Measurements from ENCODE around the gene HEXIM2. TPM values are rescaled to one million over a fixed set of nuclear protein-coding genes. Genes with fewer than 3 reads are reported as not detected.
A peak's percentile ranks its signal among the peaks of the same experiment; 100 is the strongest.

The HEXIM2 gene
- polyA plus RNA-seq, 1 of the 3 experiments (the other 2 are of a cell fraction), result 9.3 TPM

- H4K20me1 ChIP-seq (ENCODE audit: insufficient read depth), result peaks cover 3% of the 10 kb centered on the region; the same call in 1 of the 2 replicates
- no peak overlapping the region for H3K4me2 ChIP-seq
- peaks cover 23% of the 10 kb centered on the region for H3F3A ChIP-seq (replicated peaks; ENCODE audit: insufficient read depth)
- H3K27me3 ChIP-seq (ENCODE audit: insufficient read depth), result no peaks in the 10 kb centered on the region
- no peak overlapping the region for H3K27ac ChIP-seq (ENCODE audit: low read depth in 2 of 2, low read length in 1 of 2)
- DNase-seq, result peak; percentile 17
- H3K4me3 ChIP-seq (ENCODE audit: low read depth in 2 of 2, low read length in 1 of 2), result no peak overlapping the region
- ChIA-PET POLR2A (no interaction called here), CTCF (interaction anchor here (0.8 to 10.6 kb wide), 2 partner anchors 10 to 44 kb away, joined by 3 to 209 read pairs; partner anchors contain the start of genes ACBD4 and PLCD3)
- H3K9me2 ChIP-seq, result no peaks in the 10 kb centered on the region
- H3K9ac ChIP-seq, result no peak overlapping the region
- H3K4me1 ChIP-seq (ENCODE audit: control insufficient read depth in 1 of 2, insufficient read depth in 2 of 2, low read depth in 1 of 2, low read length in 1 of 2), result peaks cover 8 to 11% of the 10 kb centered on the region in 2 experiments; a peak in 2 of 4 replicates
- no peaks in the 10 kb centered on the region for H3K9me3 ChIP-seq
- WGBS (ENCODE audit: low lambda C conversion rate), result 90% methylated on average over 20 of the region's 21 CpGs
- peaks cover 10% of the 10 kb centered on the region for H3K79me2 ChIP-seq (ENCODE audit: insufficient read depth)
- H3K36me3 ChIP-seq (replicated peaks in 1 of 2; ENCODE audit: control insufficient read depth in 1 of 2, insufficient read depth in 2 of 2, low read length in 1 of 2), result no peaks in the 10 kb centered on the region
- no peak for TF ChIP-seq RCOR1 (IDR thresholded peaks at IDR 0.05; ENCODE audit: low read length)
- TF ChIP-seq RAD21 (IDR thresholded peaks at IDR 0.05; ENCODE audit: low read length), result no peak
- TF ChIP-seq MEF2A (IDR thresholded peaks at IDR 0.05; ENCODE audit: borderline replicate concordance, low read depth), result no peak
- H2AFZ ChIP-seq (ENCODE audit: low read depth), result no peak overlapping the region
Observed at GRCh38 chr17:45143767-45144198, 17.9 kb upstream of the HEXIM2 start.

GRCh38 chr17:45144199-45145034, 17.3 kb upstream of the HEXIM2 start:
- no peaks in the 10 kb centered on the region for H3K27me3 ChIP-seq (ENCODE audit: insufficient read depth)
- ChIA-PET POLR2A (no interaction called here), CTCF (interaction anchor here (0.8 to 10.6 kb wide), 2 partner anchors 10 to 45 kb away, joined by 3 to 209 read pairs; partner anchors contain the start of genes ACBD4 and PLCD3)
- H3K9ac ChIP-seq, result no peak overlapping the region
- H3K9me3 ChIP-seq, result no peaks in the 10 kb centered on the region
- H4K20me1 ChIP-seq (ENCODE audit: insufficient read depth), result peaks cover 5% of the 10 kb centered on the region
- no peak overlapping the region for H3K27ac ChIP-seq (ENCODE audit: low read depth in 2 of 2, low read length in 1 of 2)
- H3K36me3 ChIP-seq (replicated peaks in 1 of 2; ENCODE audit: control insufficient read depth in 1 of 2, insufficient read depth in 2 of 2, low read length in 1 of 2), result no peaks in the 10 kb centered on the region
- H3K4me1 ChIP-seq (ENCODE audit: control insufficient read depth in 1 of 2, insufficient read depth in 2 of 2, low read depth in 1 of 2, low read length in 1 of 2), result peaks cover 8 to 11% of the 10 kb centered on the region in 2 experiments; a peak in 2 of 4 replicates
- no peak overlapping the region for H2AFZ ChIP-seq (ENCODE audit: low read depth)
- DNase-seq, result peak; percentile 21
- H3K9me2 ChIP-seq, result no peaks in the 10 kb centered on the region
- WGBS (ENCODE audit: low lambda C conversion rate), result 92% methylated on average over 48 of the region's 71 CpGs
- peaks cover 17% of the 10 kb centered on the region for H3K79me2 ChIP-seq (ENCODE audit: insufficient read depth)
- H3K4me2 ChIP-seq, result no peak overlapping the region
- no peak for TF ChIP-seq POLR2AphosphoS5 (IDR thresholded peaks at IDR 0.05; ENCODE audit: low read depth, low read length)
- TF ChIP-seq MXI1 (IDR thresholded peaks at IDR 0.05; ENCODE audit: low read depth, low read length), result no peak
- TF ChIP-seq FOXJ3 (CRISPR knock-in tag; IDR thresholded peaks at IDR 0.05), result no peak
- no peak for TF ChIP-seq MAX (IDR thresholded peaks at IDR 0.05; ENCODE audit: low read depth)
- no peak for TF ChIP-seq TAF1 (IDR thresholded peaks at IDR 0.05; ENCODE audit: borderline replicate concordance, low read depth, low read length)
- H3F3A ChIP-seq (replicated peaks; ENCODE audit: insufficient read depth), result peaks cover 29% of the 10 kb centered on the region
- no peak overlapping the region for H3K4me3 ChIP-seq (ENCODE audit: low read depth in 2 of 2, low read length in 1 of 2)

GRCh38 chr17:45145035-45145389, 16.7 kb upstream of the HEXIM2 start:
- Histone ChIP-seq H3K27me3 (ENCODE audit: insufficient read depth) (no peaks in the 10 kb centered on the region), H4K20me1 (ENCODE audit: insufficient read depth) (peaks cover 9% of the 10 kb centered on the region), H3K79me2 (ENCODE audit: insufficient read depth) (peaks cover 23% of the 10 kb centered on the region), H2AFZ (ENCODE audit: low read depth) (no peak overlapping the region), H3K9me3 (no peaks in the 10 kb centered on the region), H3F3A (replicated peaks; ENCODE audit: insufficient read depth) (peaks cover 30% of the 10 kb centered on the region), H3K36me3 (replicated peaks in 1 of 2; ENCODE audit: control insufficient read depth in 1 of 2, insufficient read depth in 2 of 2, low read length in 1 of 2) (peaks cover 0 to 2% of the 10 kb centered on the region in 2 experiments), H3K9ac (no peak overlapping the region), H3K9me2 (no peaks in the 10 kb centered on the region), H3K27ac (ENCODE audit: low read depth in 2 of 2, low read length in 1 of 2) (no peak overlapping the region), H3K4me2 (no peak overlapping the region), H3K4me3 (ENCODE audit: low read depth in 2 of 2, low read length in 1 of 2) (no peak overlapping the region), H3K4me1 (ENCODE audit: control insufficient read depth in 1 of 2, insufficient read depth in 2 of 2, low read depth in 1 of 2, low read length in 1 of 2) (peaks cover 8 to 11% of the 10 kb centered on the region in 2 experiments; a peak in 2 of 4 replicates)
- DNase-seq, result no peak
- CTCF ChIA-PET, result interaction anchor here (1.6 to 10.6 kb wide), 3 partner anchors 11 to 53 kb away, joined by 5 to 209 read pairs (median 12); partner anchors contain the start of genes ACBD4 and PLCD3
- POLR2A ChIA-PET, result interaction anchor here (1.6 kb wide), 1 partner anchor 9 kb away, joined by 8 read pairs; the partner anchor contains the start of gene ACBD4
- WGBS (ENCODE audit: low lambda C conversion rate), result 97% methylated on average over 8 of the region's 8 CpGs
- TF ChIP-seq USF1 (IDR thresholded peaks at IDR 0.05; ENCODE audit: borderline replicate concordance, low read depth) (no peak), RAD21 (IDR thresholded peaks at IDR 0.05; ENCODE audit: low read length) (no peak), ELF1 (IDR thresholded peaks at IDR 0.05) (no peak), USF2 (IDR thresholded peaks at IDR 0.05; ENCODE audit: borderline replicate concordance, low read depth, low read length) (no peak), TAF1 (IDR thresholded peaks at IDR 0.05; ENCODE audit: borderline replicate concordance, low read depth, low read length) (no peak), EP300 (IDR thresholded peaks at IDR 0.05; ENCODE audit: borderline replicate concordance in 1 of 2, low read depth in 1 of 2, low read length in 1 of 2) (no peak), CHD2 (IDR thresholded peaks at IDR 0.05; ENCODE audit: low read length, partially characterized antibody) (no peak), RFX5 (IDR thresholded peaks at IDR 0.05; ENCODE audit: low read length) (no peak), PBX3 (IDR thresholded peaks at IDR 0.05) (no peak), GABPA (IDR thresholded peaks at IDR 0.05; ENCODE audit: low read depth) (no peak), RXRA (IDR thresholded peaks at IDR 0.05; ENCODE audit: borderline replicate concordance, low read depth) (no peak), SIN3A (IDR thresholded peaks at IDR 0.05; ENCODE audit: borderline replicate concordance, low read depth, low read length) (no peak)
